LNCaP clone FGC (cell line): ENCODE results near the gene GLIS2.

Source experiments
- DNase-seq: peaks from one replicate; pipeline ENCODE4 v3.0.0-alpha.2; 2011; ENCODE audit warnings: low read depth
- H3K4me3 ChIP-seq: 2 replicates; pipeline ENCODE4 v1.5.1; 2011; ENCODE audit warnings: mild to moderate bottlenecking, low read depth, low read length, control low read depth
- TF ChIP-seq, protein P1 (sequence below): IDR thresholded peaks from 2 replicates; pipeline ENCODE4 v1.5.1; 2012; ENCODE audit warnings: mild to moderate bottlenecking; ENCODE audit not compliant: control insufficient read depth, insufficient read depth; ENCODE audit errors: extremely low read depth

Gene GLIS2

DNA sequence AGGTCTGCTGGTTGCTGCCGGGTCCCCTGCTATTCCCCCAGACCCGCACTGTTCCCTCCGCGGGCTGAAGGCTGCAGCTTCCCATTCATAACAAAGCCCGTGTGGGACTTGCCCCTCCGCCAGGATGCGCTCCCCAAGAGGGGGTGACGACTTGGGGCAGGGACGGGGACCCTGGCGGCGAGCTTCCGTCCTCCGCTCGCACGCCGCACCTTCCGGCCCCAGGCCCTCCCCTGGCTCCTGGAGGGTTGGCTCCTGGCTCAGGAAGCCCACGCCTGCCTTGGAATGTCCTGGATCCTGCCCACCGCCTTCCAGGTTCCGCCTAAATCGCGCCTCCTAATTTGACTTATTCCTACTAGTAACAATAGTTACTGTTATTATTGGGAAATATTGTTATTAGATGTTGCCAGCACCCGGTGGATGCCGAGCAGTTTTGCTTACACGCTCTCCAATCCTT, 42.0 kb upstream of the GLIS2 start:
- no peak for DNase-seq
- TF ChIP-seq, protein P1, sequence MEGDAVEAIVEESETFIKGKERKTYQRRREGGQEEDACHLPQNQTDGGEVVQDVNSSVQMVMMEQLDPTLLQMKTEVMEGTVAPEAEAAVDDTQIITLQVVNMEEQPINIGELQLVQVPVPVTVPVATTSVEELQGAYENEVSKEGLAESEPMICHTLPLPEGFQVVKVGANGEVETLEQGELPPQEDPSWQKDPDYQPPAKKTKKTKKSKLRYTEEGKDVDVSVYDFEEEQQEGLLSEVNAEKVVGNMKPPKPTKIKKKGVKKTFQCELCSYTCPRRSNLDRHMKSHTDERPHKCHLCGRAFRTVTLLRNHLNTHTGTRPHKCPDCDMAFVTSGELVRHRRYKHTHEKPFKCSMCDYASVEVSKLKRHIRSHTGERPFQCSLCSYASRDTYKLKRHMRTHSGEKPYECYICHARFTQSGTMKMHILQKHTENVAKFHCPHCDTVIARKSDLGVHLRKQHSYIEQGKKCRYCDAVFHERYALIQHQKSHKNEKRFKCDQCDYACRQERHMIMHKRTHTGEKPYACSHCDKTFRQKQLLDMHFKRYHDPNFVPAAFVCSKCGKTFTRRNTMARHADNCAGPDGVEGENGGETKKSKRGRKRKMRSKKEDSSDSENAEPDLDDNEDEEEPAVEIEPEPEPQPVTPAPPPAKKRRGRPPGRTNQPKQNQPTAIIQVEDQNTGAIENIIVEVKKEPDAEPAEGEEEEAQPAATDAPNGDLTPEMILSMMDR: 0 out of 2 replicates have a peak, but pooled peaks have one; percentile 10
- peak overlapping the region; percentile 64 for H3K4me3 ChIP-seq

DNA sequence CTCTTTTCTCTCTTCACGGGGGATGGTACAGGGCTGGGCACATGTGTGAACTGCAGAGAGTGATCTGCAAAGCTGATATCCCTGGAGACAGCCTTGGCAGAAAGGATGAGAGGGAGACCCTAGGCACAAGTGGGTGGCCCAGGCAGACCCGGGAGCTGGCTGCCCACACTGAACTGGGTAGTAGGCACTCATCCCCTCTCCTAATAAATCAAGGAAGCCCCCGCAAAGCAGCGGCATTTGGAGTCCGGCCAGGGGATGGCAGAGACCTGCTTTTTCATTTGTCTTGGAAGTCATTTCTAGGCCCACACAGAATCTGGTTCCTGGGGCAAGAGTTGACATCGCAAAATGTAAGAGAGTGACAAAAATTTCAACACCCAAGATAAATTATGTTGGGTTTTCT, 40.0 kb upstream of the GLIS2 start:
- H3K4me3 ChIP-seq: no peak overlapping the region
- DNase-seq: no peak
- TF ChIP-seq, protein P1: no peak

DNA sequence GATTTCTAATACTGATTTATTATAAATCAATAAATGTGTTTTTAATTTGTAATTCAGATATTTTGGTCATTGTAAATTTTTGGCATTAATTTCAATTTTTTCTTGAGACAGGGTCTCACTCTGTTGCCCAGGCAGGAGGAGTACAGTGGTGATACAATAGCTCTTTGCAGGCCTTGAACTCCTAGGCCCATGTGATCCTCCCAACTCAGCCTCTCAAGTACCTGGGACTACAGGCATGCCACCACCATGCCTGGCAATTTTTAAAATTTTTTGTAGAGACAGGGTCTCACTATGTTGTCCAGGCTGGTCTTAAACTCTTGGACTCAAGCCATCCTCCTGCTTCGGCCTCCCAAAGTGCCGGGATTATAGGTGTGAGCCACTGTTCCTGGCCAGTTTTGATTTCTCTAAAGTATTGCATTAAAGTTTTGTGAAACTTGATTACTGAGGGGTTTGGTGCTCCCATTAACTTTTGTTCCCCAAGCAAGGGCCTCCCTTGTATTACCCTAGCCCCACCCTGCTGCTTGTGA, 37.8 kb upstream of the GLIS2 start:
- H3K4me3 ChIP-seq: no peak overlapping the region
- no peak for DNase-seq
- TF ChIP-seq, protein P1: no peak

DNA sequence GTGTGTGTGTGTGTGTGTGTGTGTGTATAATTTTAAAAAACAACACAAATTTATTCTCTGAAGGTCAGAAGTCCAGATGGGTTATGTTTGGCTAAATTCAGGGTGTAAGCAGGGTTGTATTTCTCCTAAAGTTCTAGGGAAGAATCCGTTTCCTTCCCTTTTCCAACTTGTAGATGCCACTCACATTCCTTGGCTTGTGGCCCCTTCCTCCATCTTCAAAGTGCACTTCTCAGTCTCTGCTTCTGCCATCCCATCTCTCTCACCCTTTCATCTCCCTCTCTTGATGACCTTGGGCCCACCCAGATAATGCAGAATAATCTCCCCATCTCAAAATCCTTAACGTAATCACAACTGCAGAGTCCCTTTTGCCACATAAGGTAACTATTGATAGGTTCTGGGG, 35.2 kb upstream of the GLIS2 start:
- no peak for DNase-seq
- TF ChIP-seq, protein P1: no peak
- H3K4me3 ChIP-seq: no peak overlapping the region

DNA sequence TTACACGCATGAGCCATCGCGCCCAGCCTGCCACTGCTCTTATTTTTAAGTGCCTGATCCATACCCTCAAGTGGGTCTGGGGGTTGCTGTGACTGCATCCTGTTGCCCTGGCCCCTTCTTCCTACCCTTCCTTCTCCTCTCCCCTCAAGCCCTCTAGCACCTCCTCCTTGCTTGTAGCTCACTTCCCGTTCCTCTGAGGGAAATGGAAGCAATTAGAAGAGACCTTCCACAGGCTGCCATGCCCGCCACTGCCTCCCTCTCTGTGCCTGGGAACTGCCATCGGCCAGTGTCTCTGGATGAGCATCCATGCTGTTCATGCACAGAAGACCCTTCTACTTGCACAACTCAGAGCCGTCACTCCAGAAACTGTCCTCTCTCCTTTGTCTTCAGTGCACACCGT, 32.4 kb upstream of the GLIS2 start:
- TF ChIP-seq, protein P1: no peak
- H3K4me3 ChIP-seq: no peak overlapping the region
- no peak for DNase-seq

DNA sequence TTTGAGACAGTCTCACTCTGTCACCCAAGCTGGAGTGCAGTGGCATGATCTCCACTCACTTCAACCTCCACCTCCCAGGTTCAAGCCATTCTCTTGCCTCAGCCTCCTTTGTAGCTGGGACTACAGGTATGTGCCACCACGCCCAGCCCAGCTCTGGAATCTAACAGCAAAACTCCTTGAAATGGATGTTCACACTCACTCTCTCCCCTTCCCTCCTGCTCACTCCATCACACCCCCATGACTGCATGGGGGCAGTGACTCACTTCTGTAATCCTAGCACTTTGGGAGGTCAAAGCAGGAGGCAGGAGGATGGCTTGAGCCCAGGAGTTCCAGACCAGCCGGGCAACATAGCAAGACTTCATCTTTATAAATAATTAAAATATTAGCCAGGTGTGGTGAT, 31.9 kb upstream of the GLIS2 start:
- TF ChIP-seq, protein P1: no peak
- H3K4me3 ChIP-seq: no peak overlapping the region
- no peak for DNase-seq

DNA sequence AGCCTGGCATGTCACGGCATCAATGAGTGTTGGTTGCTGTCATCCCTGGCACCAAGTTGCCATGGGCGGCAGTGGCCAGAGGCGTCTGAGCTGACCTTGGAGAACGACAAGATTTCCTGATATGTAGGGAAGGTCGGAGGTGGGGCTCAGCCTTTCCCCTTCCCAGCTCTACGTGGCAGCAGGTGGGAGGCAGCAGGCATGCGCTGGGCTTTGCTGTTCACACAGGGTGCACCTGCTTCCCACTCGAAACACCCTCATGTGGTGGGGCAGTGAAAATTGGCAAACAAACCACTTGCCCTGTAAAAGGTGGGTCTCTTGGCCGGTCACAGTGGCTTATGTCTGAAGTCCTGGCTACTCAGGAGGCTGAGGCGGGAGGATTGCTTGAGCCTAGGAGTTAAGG, 30.7 kb upstream of the GLIS2 start:
- TF ChIP-seq, protein P1: no peak
- no peak overlapping the region for H3K4me3 ChIP-seq
- DNase-seq: no peak
